Neural cell (in vitro differentiated cells): Measurements from ENCODE around the gene C9orf78. TPM values are rescaled to one million over a fixed set of nuclear protein-coding genes. Genes with fewer than 3 reads are reported as not detected.

Source experiments
- H2AFZ ChIP-seq: fragments of 200-600, 300-800 bp; sonication (generic), shearing (Covaris generic); 2 replicates; pipeline ENCODE4 v1.6.0; 2014; ENCODE audit warnings: low read depth, mild to moderate bottlenecking, antibody characterized with exemption, low read length, moderate library complexity
- H3F3A ChIP-seq: fragments of 200-600 bp; shearing (Covaris generic); 2 replicates; pipeline ENCODE4 v1.6.1; 2016; ENCODE audit warnings: mild to moderate bottlenecking, moderate library complexity, mixed read lengths, antibody characterized with exemption, low read length; ENCODE audit not compliant: insufficient read depth, poor library complexity, severe bottlenecking
- H3K27ac ChIP-seq: fragments of 200-600, 300-800 bp; sonication (generic), shearing (Covaris generic); 2 replicates; pipeline ENCODE4 v1.5.1; 2014; ENCODE audit warnings: mild to moderate bottlenecking, low read length, moderate library complexity
- H3K27me3 ChIP-seq: fragments of 300-800, 200-600 bp; sonication (generic), shearing (Covaris generic); 2 replicates; pipeline ENCODE4 v1.6.0; 2014; ENCODE audit warnings: mild to moderate bottlenecking, low read depth, low read length, moderate library complexity; ENCODE audit not compliant: insufficient read depth
- H3K36me3 ChIP-seq: fragments of 300-800, 200-600 bp; sonication (generic), shearing (Covaris generic); 2 replicates; pipeline ENCODE4 v1.5.1; 2014; ENCODE audit warnings: mild to moderate bottlenecking, antibody characterized with exemption, low read length, moderate library complexity; ENCODE audit not compliant: insufficient read depth
- H3K4me2 ChIP-seq: fragments of 300-800, 200-600 bp; sonication (generic), shearing (Covaris generic); 2 replicates; pipeline ENCODE4 v1.6.0; 2014; ENCODE audit warnings: mild to moderate bottlenecking, low read length
- H3K4me3 ChIP-seq: fragments of 300-800, 200-600 bp; sonication (generic), shearing (Covaris generic); 2 replicates; pipeline ENCODE4 v1.5.1; 2014; ENCODE audit warnings: mild to moderate bottlenecking, low read length, moderate library complexity
- H3K79me2 ChIP-seq: fragments of 200-600 bp; shearing (Covaris generic); replicated peaks from 2 replicates; pipeline ENCODE4 v1.6.0; 2014; ENCODE audit warnings: mild to moderate bottlenecking, low read length, moderate library complexity; ENCODE audit not compliant: insufficient read depth
- H3K9ac ChIP-seq: fragments of 300-800, 200-600 bp; sonication (generic), shearing (Covaris generic); 2 replicates; pipeline ENCODE4 v1.6.1; 2016; ENCODE audit warnings: mild to moderate bottlenecking, low read length, mixed read lengths
- H3K9me2 ChIP-seq: fragments of 200-600 bp; shearing (Covaris generic); 2 replicates; pipeline ENCODE4 v1.6.1; 2016; ENCODE audit warnings: mild to moderate bottlenecking, low read length, mixed read lengths; ENCODE audit not compliant: insufficient read depth
- H3K9me3 ChIP-seq: fragments of 200-600, 300-800 bp; sonication (generic), shearing (Covaris generic); 2 replicates; pipeline ENCODE4 v1.6.1; 2016; ENCODE audit warnings: mild to moderate bottlenecking, mixed run types, low read length, moderate library complexity, mixed read lengths
- H4K20me1 ChIP-seq: fragments of 200-600 bp; shearing (Covaris generic); 2 replicates; pipeline ENCODE4 v1.6.1; 2016; ENCODE audit warnings: mild to moderate bottlenecking, mixed run types; ENCODE audit not compliant: insufficient read depth
- EP300 ChIP-seq: fragments of 450-650 bp; conservative IDR thresholded peaks from 2 replicates; pipeline ENCODE4 v1.6.1; 2014; ENCODE audit warnings: antibody characterized with exemption, mild to moderate bottlenecking, moderate library complexity; ENCODE audit not compliant: poor library complexity, severe bottlenecking
- EZH2 ChIP-seq: fragments of 200-600, 300-800 bp; shearing (Covaris generic), sonication (generic); IDR thresholded peaks from 2 replicates; pipeline ENCODE4 v1.6.1; 2014; ENCODE audit warnings: antibody characterized with exemption, low read length, borderline replicate concordance, mild to moderate bottlenecking; ENCODE audit not compliant: insufficient read depth, poor library complexity, severe bottlenecking
- MXI1 ChIP-seq: fragments of 450-650 bp; conservative IDR thresholded peaks from 2 replicates; pipeline ENCODE4 v1.6.1; 2014; ENCODE audit warnings: antibody characterized with exemption, mild to moderate bottlenecking; ENCODE audit not compliant: poor library complexity, severe bottlenecking
- POLR2AphosphoS5 ChIP-seq: IDR thresholded peaks from 2 replicates; pipeline ENCODE4 v1.6.1; 2012
- RAD21 ChIP-seq: fragments of 450-650 bp; conservative IDR thresholded peaks from 2 replicates; pipeline ENCODE4 v1.6.1; 2014; ENCODE audit warnings: antibody characterized with exemption, mild to moderate bottlenecking, moderate library complexity
- SMC3 ChIP-seq: fragments of 450-650 bp; conservative IDR thresholded peaks from 2 replicates; pipeline ENCODE4 v1.6.1; 2014; ENCODE audit warnings: antibody characterized with exemption, mild to moderate bottlenecking, moderate library complexity; ENCODE audit not compliant: poor library complexity
- TAF1 ChIP-seq: IDR thresholded peaks from 2 replicates; pipeline ENCODE4 v1.6.1; 2012; ENCODE audit warnings: low read depth
- polyA plus RNA-seq: library from polyadenylated mRNA; depleted of rRNA; stranded (reverse); fragments of >200 nt; gene quantifications from 2 replicates; pipeline ENCODE4 v1.2.3, GENCODE V29; 2014
- TF ChIP-seq, protein P1 (sequence below): IDR thresholded peaks from 2 replicates; pipeline ENCODE4 v1.6.1; 2012; ENCODE audit warnings: borderline replicate concordance
- TF ChIP-seq, protein P2 (sequence below): fragments of 450-650 bp; IDR thresholded peaks from 2 replicates; pipeline ENCODE4 v1.5.1; 2014; ENCODE audit warnings: antibody characterized with exemption, mild to moderate bottlenecking, moderate library complexity; ENCODE audit not compliant: poor library complexity, severe bottlenecking

The C9orf78 gene
- polyA plus RNA-seq, 1 donor from 2014 or later = 91.3 TPM

DNA sequence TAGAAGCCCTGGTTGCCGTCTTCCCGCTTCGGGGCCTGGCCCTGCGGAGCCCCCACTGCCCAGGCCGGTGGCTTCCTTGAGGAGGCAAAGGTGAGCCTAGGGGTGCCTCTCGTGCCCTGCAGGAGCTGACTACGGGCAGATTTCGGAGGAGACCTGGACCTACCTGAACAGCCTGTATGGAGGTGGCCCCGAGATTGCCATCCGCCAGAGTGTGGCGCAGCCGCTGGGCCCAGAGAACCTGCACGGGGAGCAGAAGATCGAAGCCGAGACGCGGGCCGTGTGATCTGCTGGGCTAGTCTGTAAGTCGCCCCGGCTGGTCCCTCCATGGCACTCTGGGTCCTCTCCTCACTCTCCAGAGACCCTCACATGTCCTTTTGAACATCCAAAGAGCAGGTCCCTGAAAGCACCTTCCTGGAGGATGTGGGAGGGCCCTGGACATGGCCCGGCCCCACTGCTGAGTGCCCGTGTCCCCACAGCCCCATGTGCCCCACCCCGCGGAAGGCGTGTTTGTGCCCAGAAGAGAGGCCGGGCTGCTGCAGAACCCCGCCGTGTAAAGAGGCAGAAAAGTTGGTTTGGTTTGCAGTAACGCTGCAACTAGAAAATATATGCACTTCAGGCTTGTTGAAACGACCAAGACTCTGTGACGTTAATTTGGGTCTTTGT lies 45.0 kb upstream of the C9orf78 start:
- H3K4me3 ChIP-seq = no peak overlapping the region
- no peak overlapping the region for H3K27ac ChIP-seq
- H2AFZ ChIP-seq = no peak overlapping the region
- no peaks in the 10 kb centered on the region for H3K9me2 ChIP-seq
- no peaks in the 10 kb centered on the region for H3K9me3 ChIP-seq
- H3K9ac ChIP-seq = no peak overlapping the region
- no peaks in the 10 kb centered on the region for H4K20me1 ChIP-seq
- H3K4me2 ChIP-seq = no peak overlapping the region
- TF ChIP-seq RAD21 (no peak), SMC3 (no peak), EP300 (no peak), MXI1 (no peak), POLR2AphosphoS5 (no peak), TAF1 (no peak), EZH2 (no peak)
- TF ChIP-seq, protein P1, sequence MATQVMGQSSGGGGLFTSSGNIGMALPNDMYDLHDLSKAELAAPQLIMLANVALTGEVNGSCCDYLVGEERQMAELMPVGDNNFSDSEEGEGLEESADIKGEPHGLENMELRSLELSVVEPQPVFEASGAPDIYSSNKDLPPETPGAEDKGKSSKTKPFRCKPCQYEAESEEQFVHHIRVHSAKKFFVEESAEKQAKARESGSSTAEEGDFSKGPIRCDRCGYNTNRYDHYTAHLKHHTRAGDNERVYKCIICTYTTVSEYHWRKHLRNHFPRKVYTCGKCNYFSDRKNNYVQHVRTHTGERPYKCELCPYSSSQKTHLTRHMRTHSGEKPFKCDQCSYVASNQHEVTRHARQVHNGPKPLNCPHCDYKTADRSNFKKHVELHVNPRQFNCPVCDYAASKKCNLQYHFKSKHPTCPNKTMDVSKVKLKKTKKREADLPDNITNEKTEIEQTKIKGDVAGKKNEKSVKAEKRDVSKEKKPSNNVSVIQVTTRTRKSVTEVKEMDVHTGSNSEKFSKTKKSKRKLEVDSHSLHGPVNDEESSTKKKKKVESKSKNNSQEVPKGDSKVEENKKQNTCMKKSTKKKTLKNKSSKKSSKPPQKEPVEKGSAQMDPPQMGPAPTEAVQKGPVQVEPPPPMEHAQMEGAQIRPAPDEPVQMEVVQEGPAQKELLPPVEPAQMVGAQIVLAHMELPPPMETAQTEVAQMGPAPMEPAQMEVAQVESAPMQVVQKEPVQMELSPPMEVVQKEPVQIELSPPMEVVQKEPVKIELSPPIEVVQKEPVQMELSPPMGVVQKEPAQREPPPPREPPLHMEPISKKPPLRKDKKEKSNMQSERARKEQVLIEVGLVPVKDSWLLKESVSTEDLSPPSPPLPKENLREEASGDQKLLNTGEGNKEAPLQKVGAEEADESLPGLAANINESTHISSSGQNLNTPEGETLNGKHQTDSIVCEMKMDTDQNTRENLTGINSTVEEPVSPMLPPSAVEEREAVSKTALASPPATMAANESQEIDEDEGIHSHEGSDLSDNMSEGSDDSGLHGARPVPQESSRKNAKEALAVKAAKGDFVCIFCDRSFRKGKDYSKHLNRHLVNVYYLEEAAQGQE = no peak
- TF ChIP-seq, protein P2, sequence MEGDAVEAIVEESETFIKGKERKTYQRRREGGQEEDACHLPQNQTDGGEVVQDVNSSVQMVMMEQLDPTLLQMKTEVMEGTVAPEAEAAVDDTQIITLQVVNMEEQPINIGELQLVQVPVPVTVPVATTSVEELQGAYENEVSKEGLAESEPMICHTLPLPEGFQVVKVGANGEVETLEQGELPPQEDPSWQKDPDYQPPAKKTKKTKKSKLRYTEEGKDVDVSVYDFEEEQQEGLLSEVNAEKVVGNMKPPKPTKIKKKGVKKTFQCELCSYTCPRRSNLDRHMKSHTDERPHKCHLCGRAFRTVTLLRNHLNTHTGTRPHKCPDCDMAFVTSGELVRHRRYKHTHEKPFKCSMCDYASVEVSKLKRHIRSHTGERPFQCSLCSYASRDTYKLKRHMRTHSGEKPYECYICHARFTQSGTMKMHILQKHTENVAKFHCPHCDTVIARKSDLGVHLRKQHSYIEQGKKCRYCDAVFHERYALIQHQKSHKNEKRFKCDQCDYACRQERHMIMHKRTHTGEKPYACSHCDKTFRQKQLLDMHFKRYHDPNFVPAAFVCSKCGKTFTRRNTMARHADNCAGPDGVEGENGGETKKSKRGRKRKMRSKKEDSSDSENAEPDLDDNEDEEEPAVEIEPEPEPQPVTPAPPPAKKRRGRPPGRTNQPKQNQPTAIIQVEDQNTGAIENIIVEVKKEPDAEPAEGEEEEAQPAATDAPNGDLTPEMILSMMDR = no peak
- no peaks in the 10 kb centered on the region for H3F3A ChIP-seq
- no peaks in the 10 kb centered on the region for H3K27me3 ChIP-seq
- H3K79me2 ChIP-seq = no peaks in the 10 kb centered on the region
- no peaks in the 10 kb centered on the region for H3K36me3 ChIP-seq

DNA sequence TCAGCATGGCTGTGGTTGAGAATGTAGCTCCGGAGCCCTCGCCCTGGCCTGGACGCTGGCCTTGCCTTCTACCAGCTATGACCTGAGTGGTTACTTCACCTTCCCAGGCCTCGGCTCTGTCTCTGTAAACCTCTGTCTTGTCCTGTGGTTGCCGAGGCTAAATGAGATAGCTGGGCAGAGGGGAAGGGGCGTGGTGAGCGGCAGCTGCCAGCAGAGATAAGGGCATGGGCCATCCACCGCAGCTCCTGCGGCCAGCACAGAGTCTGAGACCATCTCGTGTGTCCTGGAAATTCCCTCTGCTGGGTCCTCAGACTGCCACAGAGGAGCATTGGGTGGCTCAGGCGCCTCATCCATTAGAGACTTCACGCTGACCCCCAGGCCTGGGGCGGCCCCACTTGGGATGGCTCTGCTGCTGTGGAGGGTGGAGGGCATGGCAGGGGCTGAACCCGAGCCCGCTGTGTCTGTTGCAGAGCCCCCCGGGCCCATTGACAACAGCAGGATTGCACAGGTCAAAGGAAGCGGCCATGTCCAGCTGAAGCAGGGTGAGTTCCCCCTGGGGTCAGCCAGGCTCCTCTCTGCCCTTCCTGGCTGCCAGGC lies 44.1 kb upstream of the C9orf78 start:
- Histone ChIP-seq H4K20me1 (no peaks in the 10 kb centered on the region), H3K9ac (no peak overlapping the region), H2AFZ (no peak overlapping the region), H3K9me3 (no peaks in the 10 kb centered on the region), H3K36me3 (no peaks in the 10 kb centered on the region), H3K4me2 (no peak overlapping the region), H3K4me3 (no peak overlapping the region), H3K9me2 (no peaks in the 10 kb centered on the region), H3K27me3 (no peaks in the 10 kb centered on the region), H3K27ac (no peak overlapping the region), H3K79me2 (no peaks in the 10 kb centered on the region), H3F3A (no peaks in the 10 kb centered on the region)
- TF ChIP-seq, protein P2 = no peak
